ENCODE data around the gene ZCCHC10.

GRCh38 chr5:133041157-133041784, 14.9 kb upstream of the ZCCHC10 start:
- TF ChIP-seq CTCF (IDR thresholded peaks at IDR 0.05), result no peak
- TF ChIP-seq POLR2A (IDR thresholded peaks at IDR 0.05), result no peak
- TF ChIP-seq POLR2AphosphoS5 (IDR thresholded peaks at IDR 0.05), result no peak
